Stimulated activated CD4-positive, alpha-beta T cell treated with anti-CD3 and anti-CD28 coated beads, Interleukin-1b, Interleukin-23, amount 100 ng/mL, for 4 hours (primary cell): ENCODE data around the gene SAFB.
"Not testable (repeated sequence)": the region's sequence is repeated elsewhere in the genome, so short reads cannot be mapped to it uniquely, and the experiment has no call there.

Experiments
- DNase-seq, 2 donors: peaks; one replicate each; pipeline ENCODE4 v3.0.0-alpha.2; 2020; ENCODE audit warnings: low read depth in 2 of 2

Gene SAFB

DNA sequence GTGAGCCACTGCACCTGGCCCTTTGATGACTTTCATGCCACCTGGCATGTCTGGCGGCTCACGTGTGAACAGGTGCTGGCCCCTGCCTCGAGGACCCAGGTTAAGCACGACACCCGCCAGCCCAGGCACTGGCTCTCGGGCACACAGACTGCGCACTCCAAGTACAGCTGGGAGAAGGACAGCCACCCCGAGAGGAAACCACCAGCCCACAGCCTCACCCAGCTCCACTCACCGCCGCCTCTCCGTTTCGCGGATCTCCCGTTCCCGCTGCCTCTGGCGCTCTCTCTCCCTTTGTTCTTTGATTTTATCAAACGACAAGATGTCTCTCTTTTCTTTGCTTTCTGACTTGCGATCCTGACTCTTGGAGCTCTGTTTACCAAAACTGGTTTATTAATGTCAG lies 27.8 kb upstream of the SAFB start:
- no peak for DNase-seq

DNA sequence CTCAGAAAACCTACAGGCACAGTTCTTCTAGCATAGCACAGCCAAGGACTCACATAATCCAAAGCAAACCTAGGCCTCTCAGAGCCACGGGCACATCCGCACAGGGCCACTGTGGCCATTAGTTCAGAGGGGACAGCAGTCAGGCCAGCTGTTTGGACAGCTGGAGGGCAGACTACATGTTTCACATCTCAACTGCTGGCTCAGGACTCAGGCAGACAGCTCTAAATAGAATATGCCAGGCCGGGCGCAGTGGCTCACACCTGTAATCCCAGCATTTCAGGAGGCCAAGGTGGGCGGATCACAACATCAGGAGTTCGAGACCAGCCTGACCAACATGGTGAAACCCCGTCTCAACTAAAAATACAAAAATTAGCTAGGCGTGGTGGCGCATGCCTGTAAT lies 27.1 kb upstream of the SAFB start:
- DNase-seq = no peak

DNA sequence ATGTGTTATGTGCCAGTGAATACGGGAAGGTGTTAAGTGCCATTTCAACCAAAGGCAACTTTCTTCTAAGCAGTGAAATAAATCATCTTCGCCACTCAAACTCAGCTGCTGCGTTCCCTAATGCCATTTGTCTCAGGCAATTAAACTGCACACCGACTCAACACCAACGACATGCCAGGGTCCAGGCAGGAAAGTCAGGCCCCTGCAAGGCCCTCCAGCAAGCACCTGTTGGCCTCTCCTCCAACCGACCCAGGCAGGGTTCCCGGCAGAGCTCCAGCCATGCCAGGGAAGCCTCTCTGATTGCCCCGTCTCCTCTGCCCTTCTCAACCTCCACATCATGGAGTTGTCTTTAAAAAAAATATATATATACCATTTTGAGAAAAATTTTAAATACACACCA lies 22.1 kb upstream of the SAFB start:
- DNase-seq = no peak

GRCh38 chr19:5603626-5604025 lies 19.3 kb upstream of the SAFB start:
- DNase-seq = no peak

DNA sequence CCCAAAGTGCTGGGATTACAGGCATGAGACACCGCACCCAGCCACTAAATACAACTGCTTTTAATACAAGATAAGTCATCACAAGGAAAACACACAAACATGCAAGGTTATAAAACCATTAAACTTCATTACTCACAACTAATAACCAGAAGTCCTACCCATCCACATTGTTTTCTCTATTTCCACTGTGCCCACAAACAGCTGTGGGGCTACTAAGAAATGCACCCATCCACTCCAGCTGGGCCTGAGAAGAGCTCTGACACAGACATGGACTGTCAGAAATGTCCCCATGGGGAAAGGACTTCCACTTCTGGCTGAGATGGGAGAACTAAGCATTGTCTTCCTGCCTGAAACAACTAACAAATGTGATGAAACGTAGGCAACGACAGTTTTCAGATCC lies 17.5 kb upstream of the SAFB start:
- no peak for DNase-seq

- DNase-seq = no peak
Observed at GRCh38 chr19:5607318-5608275, 15.3 kb upstream of the SAFB start.

DNA sequence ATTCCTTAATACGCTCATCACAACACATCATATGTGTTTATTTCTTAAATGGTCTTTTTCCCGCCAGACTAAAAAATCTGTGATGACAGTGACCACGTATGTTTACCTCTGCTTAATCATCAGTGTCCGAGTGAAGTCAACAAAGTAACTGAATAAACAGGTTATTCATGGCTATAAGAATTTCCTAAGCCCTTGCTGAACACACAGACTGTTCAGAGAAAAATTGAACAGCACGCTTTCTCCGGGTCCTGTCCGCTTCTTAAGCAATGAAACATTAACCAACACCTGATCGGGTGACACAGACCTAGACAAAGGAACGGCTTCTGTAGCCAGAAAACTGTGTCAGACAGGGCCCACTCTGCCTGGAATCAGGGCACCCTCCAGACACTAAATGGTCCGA lies 14.6 kb upstream of the SAFB start:
- DNase-seq = no peak

GRCh38 chr19:5608766-5609165 lies 14.1 kb upstream of the SAFB start:
- DNase-seq = not testable (repeated sequence)

- DNase-seq = no peak
Observed at GRCh38 chr19:5609881-5610448, 12.9 kb upstream of the SAFB start.

- no peak for DNase-seq
Observed at GRCh38 chr19:5612891-5613865, 9.7 kb upstream of the SAFB start.

DNA sequence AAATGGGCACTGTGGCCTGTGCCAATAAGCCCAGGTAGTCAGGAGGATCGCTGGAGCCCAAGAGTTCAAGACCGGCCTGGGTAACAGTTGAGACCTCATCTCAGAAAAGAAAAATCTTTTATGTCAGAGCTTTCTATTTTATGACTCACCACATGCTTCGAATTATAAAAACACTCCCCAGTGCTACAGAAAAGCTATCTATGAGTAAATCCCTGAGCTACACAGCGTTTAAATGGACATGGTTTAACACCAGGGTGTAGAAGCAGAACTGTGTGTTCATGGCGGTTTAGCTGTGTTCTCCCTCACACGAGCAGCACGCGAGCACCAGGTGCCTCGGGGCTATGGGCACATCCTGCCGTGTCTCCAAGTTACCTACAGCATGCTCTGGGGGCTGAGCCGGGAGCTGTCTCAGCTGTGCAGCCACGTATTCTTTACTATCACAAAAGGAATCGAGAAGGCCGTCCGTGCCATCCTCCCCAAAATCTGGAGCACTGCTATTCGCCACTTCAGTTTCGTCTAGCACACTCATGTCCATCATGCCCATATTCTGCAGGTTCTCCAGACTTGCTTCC lies 7.0 kb upstream of the SAFB start:
- DNase-seq = no peak

DNA sequence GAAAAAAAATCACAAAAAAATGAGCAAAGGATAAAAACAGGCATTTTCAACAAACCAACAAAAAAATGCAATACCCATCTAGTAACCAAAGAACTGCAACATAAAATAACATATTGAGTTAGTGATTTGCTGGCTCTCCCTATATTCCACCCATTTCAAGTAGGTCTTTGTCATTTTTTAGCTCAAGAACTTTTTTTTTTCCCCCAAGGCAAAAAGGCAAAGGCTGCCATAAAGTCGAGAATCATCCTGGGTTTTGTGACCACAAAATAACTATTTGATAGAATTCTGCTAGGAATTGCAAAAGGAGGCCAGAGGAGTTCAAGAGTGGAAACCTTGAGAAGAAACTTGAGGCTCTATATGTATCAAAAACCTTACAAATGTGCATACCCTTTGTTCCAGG lies 5.8 kb upstream of the SAFB start:
- no peak for DNase-seq

DNA sequence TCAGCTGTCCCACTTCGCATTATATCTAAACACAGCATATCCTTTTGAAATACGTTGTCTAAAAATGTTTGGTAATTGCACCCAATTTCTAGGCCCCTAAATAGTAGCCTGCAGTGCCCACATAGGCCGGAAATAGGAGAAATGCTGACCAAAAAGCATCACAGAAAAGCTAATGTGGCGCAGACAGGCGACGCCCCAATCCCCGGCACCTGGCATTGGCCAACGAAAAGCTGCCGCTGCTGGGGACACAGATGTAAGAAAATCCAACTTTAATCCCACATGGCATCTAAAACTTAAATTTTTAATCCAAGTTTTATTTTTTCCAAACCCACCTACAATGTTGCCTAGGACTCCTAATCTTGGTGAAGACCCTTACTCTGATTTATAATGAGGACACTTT lies 4.3 kb upstream of the SAFB start:
- DNase-seq = no peak

DNA sequence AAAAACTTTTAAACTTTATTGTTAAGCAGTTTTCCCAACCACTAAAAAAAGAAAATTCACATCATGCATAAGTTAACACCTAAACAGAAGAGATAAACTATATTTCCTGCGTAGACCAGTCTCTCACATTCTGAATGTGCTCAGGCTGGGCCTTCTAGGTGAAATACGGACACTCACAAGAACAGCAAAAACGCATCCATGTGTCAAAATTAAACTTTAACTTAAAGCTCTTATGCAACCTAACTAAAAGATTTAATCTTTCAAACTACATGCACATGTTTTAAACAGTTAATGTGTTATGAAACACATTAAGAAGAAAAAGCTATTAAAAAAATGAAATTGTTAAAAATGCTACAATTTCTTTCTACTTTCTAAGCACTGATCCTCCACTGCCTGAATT lies 2.9 kb upstream of the SAFB start:
- no peak for DNase-seq

DNA sequence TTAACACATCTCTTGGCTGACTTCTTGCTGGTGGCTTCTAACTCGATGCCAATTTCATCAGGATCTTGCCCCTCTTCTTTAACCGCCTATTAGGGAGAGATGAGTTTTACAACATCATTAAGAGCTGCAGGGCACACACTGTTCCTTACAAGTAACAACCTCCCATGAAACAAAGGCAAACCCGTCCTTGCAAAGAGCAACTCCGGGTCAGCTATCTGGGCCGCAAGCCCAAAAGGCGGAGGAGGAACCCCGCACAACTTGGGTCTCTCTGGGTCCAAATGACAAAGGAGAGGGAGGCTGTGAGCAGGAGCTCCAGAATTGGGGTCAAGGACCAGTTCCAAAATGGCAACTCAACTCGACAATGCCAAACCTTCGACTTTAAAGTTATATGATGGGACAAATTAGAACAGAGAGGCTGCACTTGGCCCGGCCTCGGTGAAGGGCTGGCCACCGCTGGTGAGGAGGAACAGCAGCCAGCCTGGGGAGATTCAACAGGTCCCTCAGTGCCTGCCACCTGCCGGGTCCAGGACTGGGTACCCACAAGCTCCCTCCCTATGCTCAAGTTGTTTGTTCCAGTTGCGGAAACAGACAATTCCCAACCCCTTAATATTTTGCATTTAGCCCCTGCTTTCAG lies 1.5 kb upstream of the SAFB start:
- no peak for DNase-seq

- peak in 1 of 2 donors; percentile 17 for DNase-seq
Observed at GRCh38 chr19:5621945-5622464, 878 bp upstream of the SAFB start.

GRCh38 chr19:5623397-5624017 lies 624 bp downstream of the SAFB start:
- peak in 1 of 2 donors; percentile 12 for DNase-seq

GRCh38 chr19:5624018-5624663 lies 1.3 kb downstream of the SAFB start:
- no peak for DNase-seq

DNA sequence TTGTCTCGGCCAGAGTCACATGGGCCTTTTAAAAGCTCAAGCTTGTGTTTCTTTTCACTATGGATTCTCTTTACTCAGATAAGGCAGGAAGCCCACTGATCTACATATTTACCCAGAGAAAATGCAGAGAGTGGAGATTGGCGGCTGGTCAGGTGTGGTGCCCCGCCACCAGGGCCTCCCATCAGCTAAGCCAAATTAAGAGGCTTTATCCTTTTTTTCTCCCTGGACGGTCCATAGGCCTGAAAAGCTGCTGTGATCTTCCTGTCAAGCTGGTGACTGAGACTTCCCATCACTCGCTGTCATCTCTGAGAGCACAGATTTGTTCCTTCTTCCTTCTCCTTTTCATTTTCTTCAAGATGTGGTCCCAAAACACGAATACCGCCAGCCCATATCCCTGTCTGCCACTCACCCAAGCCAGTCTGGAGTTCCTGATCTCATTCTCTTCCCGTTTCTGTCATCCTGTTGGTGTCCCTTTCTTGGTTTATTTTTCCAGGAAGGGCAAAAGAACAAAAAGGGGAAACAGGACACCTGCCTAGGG lies 1.9 kb downstream of the SAFB start:
- DNase-seq = no peak

GRCh38 chr19:5625641-5626040 lies 2.8 kb downstream of the SAFB start:
- no peak for DNase-seq
